Measurements from ENCODE around the gene PPP4C. TPM values are rescaled to one million over a fixed set of nuclear protein-coding genes. Genes with fewer than 3 reads are reported as not detected.

PPP4C gene
- total and polyA plus RNA-seq, 4 experiments from 2014 or later = 75.8 to 276 (median 127) TPM

DNA sequence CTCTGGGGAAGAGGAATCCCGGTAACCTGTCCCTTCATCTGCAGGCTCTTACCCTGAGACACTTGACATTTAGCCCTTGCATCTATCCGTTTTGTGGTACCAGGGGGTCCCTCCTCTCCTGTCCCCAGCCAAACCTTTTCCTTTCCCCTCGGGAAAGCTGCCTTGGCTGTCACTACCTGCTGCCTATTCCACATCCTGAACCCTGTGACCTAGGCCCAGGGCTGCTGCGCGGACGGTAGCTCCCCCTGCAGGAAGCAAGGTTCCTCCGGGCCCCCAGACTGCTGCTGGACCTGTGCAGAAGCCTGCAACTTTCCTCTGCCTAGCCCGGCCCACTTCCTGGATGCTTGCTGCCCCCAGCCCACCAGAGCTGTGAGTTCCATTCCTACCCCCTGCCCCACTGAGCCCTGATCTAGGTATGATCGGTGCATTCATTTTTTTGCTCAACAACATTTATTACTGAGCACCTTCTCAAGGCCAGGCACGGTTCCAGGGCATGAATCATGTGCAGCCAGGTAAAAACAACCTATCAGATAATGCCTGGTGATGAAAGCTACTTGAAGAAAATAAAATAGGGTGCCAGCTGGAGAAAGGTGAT, 20.7 kb upstream of the PPP4C start:
- Mint-ChIP-seq H3K4me3 (peak overlapping the region in 7 of 8 donors; percentile 51 to 77 (median 70)), H3K27me3 (no peaks in the 10 kb centered on the region), H3K9me3 (peaks cover 0 to 2% (median 0%) of the 10 kb centered on the region in 8 donors), H3K27ac (peak overlapping the region in 6 of 7 donors; percentile 38 to 83 (median 64)), H3K36me3 (peaks cover 0 to 1% of the 10 kb centered on the region in 2 donors), H3K4me1 (peaks cover 10 to 31% (median 23%) of the 10 kb centered on the region in 4 donors)
- POLR2A ChIA-PET (ENCODE audit: partially characterized antibody) = interaction anchor here (1.0 to 5.0 kb wide), 7 partner anchors 10 to 131 kb away, joined by 3 to 91 read pairs (median 4); partner anchors contain the start of genes ALDOA, CORO1A and TBX6
- peaks cover 21% of the 10 kb centered on the region for H3K4me1 ChIP-seq (ENCODE audit: insufficient read depth, low read length)
- peak; percentile 36 to 51 (median 44) for DNase-seq
- H3K36me3 ChIP-seq (ENCODE audit: insufficient read depth, low read length) = no peaks in the 10 kb centered on the region
- CTCF ChIA-PET (ENCODE audit: partially characterized antibody) = interaction anchor here (0.8 to 4.1 kb wide), 17 partner anchors 8 to 377 kb away, joined by 3 to 26 read pairs (median 4); partner anchors contain the start of genes ALDOA, PPP4C, QPRT and TBX6
- H3K4me3 ChIP-seq (ENCODE audit: low read length in 2 of 2) = no peak overlapping the region
- no peaks in the 10 kb centered on the region for H3K9me3 ChIP-seq (ENCODE audit: control insufficient read depth in 1 of 2, low read length in 2 of 2)
- H3K27me3 ChIP-seq (ENCODE audit: insufficient read depth, low read length) = no peaks in the 10 kb centered on the region
- H3K27ac ChIP-seq (ENCODE audit: low read depth, low read length) = no peak overlapping the region
- intact Hi-C loops (cut with micrococcal nuclease) = no loop called here

DNA sequence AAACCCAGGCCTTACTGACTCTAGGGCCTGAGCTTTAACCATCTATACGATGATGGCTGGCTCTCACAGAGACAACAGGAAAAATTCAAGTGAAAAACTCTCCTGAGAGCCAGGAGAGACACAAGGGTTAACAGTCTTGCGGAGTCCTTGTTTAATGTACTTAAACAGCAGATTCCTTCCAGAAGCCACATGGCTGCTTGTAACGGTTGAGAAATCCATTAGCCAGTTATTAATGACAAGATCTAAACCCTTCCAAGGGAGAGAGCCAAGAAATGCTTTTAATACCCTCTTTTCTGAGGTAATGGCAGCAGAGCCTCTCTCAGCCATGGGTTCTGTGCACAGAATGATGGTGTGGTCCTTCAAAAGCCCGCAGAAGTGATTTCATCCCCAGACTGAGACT, 15.4 kb upstream of the PPP4C start:
- ChIA-PET POLR2A (ENCODE audit: partially characterized antibody) (no interaction called here), CTCF (ENCODE audit: partially characterized antibody) (no interaction called here)
- Histone ChIP-seq H3K27me3 (ENCODE audit: insufficient read depth, low read length) (no peaks in the 10 kb centered on the region), H3K27ac (ENCODE audit: low read depth, low read length) (no peak overlapping the region), H3K4me3 (ENCODE audit: low read length in 2 of 2) (no peak overlapping the region), H3K4me1 (ENCODE audit: insufficient read depth, low read length) (peaks cover 13% of the 10 kb centered on the region), H3K36me3 (ENCODE audit: insufficient read depth, low read length) (no peaks in the 10 kb centered on the region), H3K9me3 (ENCODE audit: control insufficient read depth in 1 of 2, low read length in 2 of 2) (no peaks in the 10 kb centered on the region)
- H3K36me3 Mint-ChIP-seq = peaks cover 0 to 8% of the 10 kb centered on the region in 2 donors
- H3K9me3 Mint-ChIP-seq = peaks cover 0 to 2% (median 0%) of the 10 kb centered on the region in 8 donors
- peak overlapping the region in 1 of 8 donors; percentile 39 for H3K4me3 Mint-ChIP-seq
- no peak for DNase-seq
- no peaks in the 10 kb centered on the region for H3K27me3 Mint-ChIP-seq
- intact Hi-C loops (cut with micrococcal nuclease) = no loop called here
- H3K4me1 Mint-ChIP-seq = peaks cover 4 to 24% (median 8%) of the 10 kb centered on the region in 4 donors
- H3K27ac Mint-ChIP-seq = peak overlapping the region in 1 of 7 donors; percentile 59

DNA sequence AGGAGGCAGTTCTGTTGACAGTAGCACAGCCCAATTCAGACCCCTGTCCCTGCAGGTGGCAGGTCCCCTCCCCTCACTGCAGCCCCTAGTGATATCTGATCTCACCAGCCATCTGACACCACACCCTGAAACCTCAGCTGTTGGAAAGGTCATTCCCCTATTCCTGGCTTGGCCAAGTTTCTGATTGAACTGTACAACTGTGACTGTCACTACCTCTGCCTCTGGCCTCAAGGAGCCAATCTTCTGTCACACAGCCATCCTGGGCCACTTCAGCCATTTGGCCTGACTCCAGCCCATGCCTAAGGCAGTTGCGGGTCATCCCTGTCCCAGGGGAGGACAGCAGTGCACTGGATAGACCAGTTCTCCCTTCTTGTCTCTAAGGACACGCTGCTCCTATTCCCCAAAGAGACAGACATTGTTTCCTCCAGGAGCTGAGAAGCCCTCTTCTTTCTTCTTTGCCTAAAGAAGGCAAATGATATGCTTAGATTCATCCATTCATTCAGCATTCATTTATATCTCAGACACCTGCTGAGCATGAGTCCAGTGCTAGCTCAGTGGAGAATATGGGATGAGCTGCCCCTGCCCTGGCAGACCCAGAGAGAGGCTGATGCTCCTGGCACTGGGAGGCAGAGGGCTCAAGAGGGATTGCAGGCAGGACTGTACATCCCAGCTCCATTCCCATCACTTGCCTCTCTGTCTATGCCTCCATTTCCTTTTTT, 14.8 kb upstream of the PPP4C start:
- H3K27ac Mint-ChIP-seq = peak overlapping the region in 2 of 7 donors; percentile 35 to 59
- no peaks in the 10 kb centered on the region for H3K9me3 ChIP-seq (ENCODE audit: control insufficient read depth in 1 of 2, low read length in 2 of 2)
- intact Hi-C loops (cut with micrococcal nuclease) = no loop called here
- peaks cover 0 to 13% of the 10 kb centered on the region in 2 donors for H3K36me3 Mint-ChIP-seq
- ChIA-PET POLR2A (ENCODE audit: partially characterized antibody) (interaction anchor here (1.6 kb wide), 1 partner anchor 32 kb away, joined by 7 read pairs; no protein-coding TSS in a partner anchor), CTCF (ENCODE audit: partially characterized antibody) (interaction anchor here (0.9 kb wide), 1 partner anchor 18 kb away, joined by 3 read pairs; no protein-coding TSS in a partner anchor)
- peak overlapping the region in 1 of 8 donors; percentile 39 for H3K4me3 Mint-ChIP-seq
- no peaks in the 10 kb centered on the region for H3K27me3 ChIP-seq (ENCODE audit: insufficient read depth, low read length)
- H3K4me3 ChIP-seq (ENCODE audit: low read length in 2 of 2) = no peak overlapping the region
- no peaks in the 10 kb centered on the region for H3K36me3 ChIP-seq (ENCODE audit: insufficient read depth, low read length)
- peaks cover 8% of the 10 kb centered on the region for H3K4me1 ChIP-seq (ENCODE audit: insufficient read depth, low read length)
- H3K27ac ChIP-seq (ENCODE audit: low read depth, low read length) = no peak overlapping the region
- H3K9me3 Mint-ChIP-seq = peaks cover 0 to 2% (median 0%) of the 10 kb centered on the region in 8 donors
- DNase-seq = no peak
- no peaks in the 10 kb centered on the region for H3K27me3 Mint-ChIP-seq
- H3K4me1 Mint-ChIP-seq = peaks cover 3 to 25% (median 8%) of the 10 kb centered on the region in 4 donors

DNA sequence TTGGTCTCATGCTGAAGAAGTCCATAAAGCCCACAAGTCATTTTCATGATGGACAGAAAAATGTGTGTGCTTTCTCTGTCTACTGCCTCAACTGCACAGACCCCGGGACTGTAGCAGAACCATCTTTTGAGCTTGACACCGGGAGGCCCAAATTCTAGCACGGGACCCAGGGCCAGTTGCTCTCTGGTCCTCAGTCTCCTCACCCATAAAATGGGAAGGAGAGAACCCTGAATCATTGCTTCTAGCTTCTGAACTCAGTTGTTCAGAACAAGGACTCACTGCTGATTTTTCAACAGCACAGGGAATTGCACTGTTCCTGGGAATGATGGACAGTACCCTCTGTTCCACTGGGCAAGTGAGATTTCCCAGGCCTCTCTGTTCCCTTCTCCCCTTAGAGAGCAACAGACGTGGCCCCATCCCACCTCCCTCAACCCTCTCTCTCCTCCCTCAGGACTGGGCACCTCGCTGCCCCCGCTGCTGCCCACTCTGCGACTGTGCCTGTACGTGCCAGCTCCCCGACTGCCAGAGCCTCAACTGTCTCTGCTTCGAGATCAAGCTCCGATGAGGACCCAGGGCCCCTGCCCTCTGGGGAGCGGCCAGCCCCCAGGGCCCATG, 12.4 kb upstream of the PPP4C start:
- Mint-ChIP-seq H3K4me1 (peaks cover 14 to 45% (median 22%) of the 10 kb centered on the region in 4 donors), H3K4me3 (peak overlapping the region; percentile 15 to 100 (median 99)), H3K27ac (peak overlapping the region; percentile 95 to 100 (median 99)), H3K27me3 (no peaks in the 10 kb centered on the region), H3K9me3 (no peaks in the 10 kb centered on the region), H3K36me3 (peaks cover 16 to 32% of the 10 kb centered on the region in 2 donors)
- Histone ChIP-seq H3K4me3 (ENCODE audit: low read length in 2 of 2) (peak overlapping the region in 1 of 2 donors; percentile 77), H3K36me3 (ENCODE audit: insufficient read depth, low read length) (peaks cover 18% of the 10 kb centered on the region), H3K27me3 (ENCODE audit: insufficient read depth, low read length) (no peaks in the 10 kb centered on the region), H3K27ac (ENCODE audit: low read depth, low read length) (peak overlapping the region; percentile 94), H3K4me1 (ENCODE audit: insufficient read depth, low read length) (peaks cover 28% of the 10 kb centered on the region), H3K9me3 (ENCODE audit: control insufficient read depth in 1 of 2, low read length in 2 of 2) (no peaks in the 10 kb centered on the region)
- CTCF ChIA-PET (ENCODE audit: partially characterized antibody) = interaction anchor here (0.7 to 4.8 kb wide), 8 partner anchors 8 to 67 kb away, joined by 3 to 48 read pairs (median 4); partner anchors contain the start of gene TBX6
- DNase-seq = no peak
- POLR2A ChIA-PET (ENCODE audit: partially characterized antibody) = interaction anchor here (1.2 to 20.4 kb wide), 6 partner anchors 9 to 361 kb away, joined by 3 to 404 read pairs (median 52); partner anchors contain the start of genes CORO1A, MAPK3, PAGR1 and TBX6
- intact Hi-C loops (cut with micrococcal nuclease) = no loop called here

DNA sequence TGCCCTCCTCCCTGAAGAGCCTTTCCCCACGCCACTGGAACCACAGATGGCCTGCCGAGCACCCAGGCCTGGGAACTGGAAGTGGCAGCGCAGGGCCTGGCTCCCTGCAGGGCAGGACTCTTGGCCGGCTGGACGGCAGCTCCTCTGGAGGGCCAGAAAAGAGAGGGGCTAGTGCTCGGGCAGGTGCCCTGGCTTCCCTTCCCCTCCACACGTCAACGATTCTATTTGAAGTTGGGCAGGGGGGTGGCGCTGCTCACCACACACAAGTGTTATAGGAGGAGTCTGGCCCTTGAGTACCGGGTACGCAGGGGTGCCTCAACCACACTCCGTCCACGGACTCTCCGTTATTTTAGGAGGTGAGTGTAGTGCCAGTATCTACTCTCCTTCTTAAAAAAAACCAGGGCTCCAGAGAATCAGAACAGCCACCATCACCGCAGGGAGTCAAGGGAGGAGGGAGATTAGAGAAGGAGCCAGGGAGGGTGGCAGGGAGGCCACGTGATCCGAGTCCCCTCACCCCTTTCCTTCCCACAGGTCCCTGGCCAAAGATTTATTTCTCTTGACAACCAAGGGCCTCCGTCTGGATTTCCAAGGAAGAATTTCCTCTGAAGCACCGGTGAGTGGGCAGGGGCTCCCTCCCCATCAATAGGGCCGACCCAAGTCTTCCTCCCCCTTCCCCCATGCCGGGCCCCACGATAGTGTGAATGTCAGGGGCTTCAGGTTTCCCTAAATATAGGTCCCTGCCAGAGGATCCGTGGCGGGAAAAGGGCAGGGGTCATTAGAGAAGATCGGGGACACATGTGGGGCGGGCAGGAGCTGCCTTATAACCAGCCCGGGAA, 11.7 kb upstream of the PPP4C start:
- Mint-ChIP-seq H3K27me3 (no peaks in the 10 kb centered on the region), H3K36me3 (peaks cover 23 to 39% of the 10 kb centered on the region in 2 donors), H3K9me3 (no peaks in the 10 kb centered on the region), H3K27ac (peak overlapping the region; percentile 95 to 100 (median 99)), H3K4me3 (peak overlapping the region; percentile 98 to 100 (median 99)), H3K4me1 (peaks cover 17 to 52% (median 27%) of the 10 kb centered on the region in 4 donors)
- Histone ChIP-seq H3K27me3 (ENCODE audit: insufficient read depth, low read length) (no peaks in the 10 kb centered on the region), H3K27ac (ENCODE audit: low read depth, low read length) (peak overlapping the region; percentile 94), H3K4me3 (ENCODE audit: low read length in 2 of 2) (peak overlapping the region; percentile 77 to 89), H3K36me3 (ENCODE audit: insufficient read depth, low read length) (peaks cover 25% of the 10 kb centered on the region), H3K4me1 (ENCODE audit: insufficient read depth, low read length) (peaks cover 35% of the 10 kb centered on the region), H3K9me3 (ENCODE audit: control insufficient read depth in 1 of 2, low read length in 2 of 2) (no peaks in the 10 kb centered on the region)
- POLR2A ChIA-PET (ENCODE audit: partially characterized antibody) = interaction anchor here (1.2 to 20.4 kb wide), 16 partner anchors 10 to 586 kb away, joined by 3 to 404 read pairs (median 12); partner anchors contain the start of genes CORO1A, DCTPP1, MAPK3 and MAZ
- CTCF ChIA-PET (ENCODE audit: partially characterized antibody) = interaction anchor here (0.7 to 4.8 kb wide), 9 partner anchors 9 to 66 kb away, joined by 3 to 48 read pairs (median 4); partner anchors contain the start of genes MAPK3 and TBX6
- peak; percentile 65 to 77 (median 67) for DNase-seq
- intact Hi-C loops (cut with micrococcal nuclease) = loop anchor here (1.0 to 2.0 kb wide), 3 partner anchors 307 to 345 kb away; partner anchors contain the start of gene TBC1D10B

DNA sequence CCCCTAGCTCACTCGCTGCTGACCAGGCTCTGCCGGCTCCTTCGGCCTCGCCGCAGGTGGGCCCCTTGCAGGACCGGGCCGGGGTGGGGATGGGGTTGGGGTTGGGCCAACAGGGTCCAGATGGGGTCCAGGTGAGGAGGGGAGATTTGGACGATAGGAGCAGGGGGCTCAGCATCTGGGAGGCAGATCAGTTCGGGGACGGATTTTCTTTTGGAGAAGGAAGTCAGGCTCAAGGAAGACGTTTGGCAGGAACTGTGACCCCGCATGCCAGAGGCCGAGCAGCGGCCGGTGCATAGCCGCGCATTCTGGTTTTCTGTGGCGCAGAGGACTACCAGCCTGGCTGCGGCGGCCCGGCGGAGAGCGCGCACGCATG, 11.1 kb upstream of the PPP4C start:
- Mint-ChIP-seq H3K4me3 (peak overlapping the region; percentile 98 to 100 (median 99)), H3K36me3 (peaks cover 29 to 46% of the 10 kb centered on the region in 2 donors), H3K4me1 (peaks cover 17 to 57% (median 30%) of the 10 kb centered on the region in 4 donors), H3K27ac (peak overlapping the region; percentile 95 to 100 (median 99)), H3K9me3 (no peaks in the 10 kb centered on the region), H3K27me3 (no peaks in the 10 kb centered on the region)
- Histone ChIP-seq H3K27ac (ENCODE audit: low read depth, low read length) (peak overlapping the region; percentile 94), H3K27me3 (ENCODE audit: insufficient read depth, low read length) (no peaks in the 10 kb centered on the region), H3K9me3 (ENCODE audit: control insufficient read depth in 1 of 2, low read length in 2 of 2) (no peaks in the 10 kb centered on the region), H3K4me3 (ENCODE audit: low read length in 2 of 2) (peak overlapping the region; percentile 77 to 89), H3K4me1 (ENCODE audit: insufficient read depth, low read length) (peaks cover 41% of the 10 kb centered on the region), H3K36me3 (ENCODE audit: insufficient read depth, low read length) (peaks cover 31% of the 10 kb centered on the region)
- ChIA-PET CTCF (ENCODE audit: partially characterized antibody) (interaction anchor here (0.8 to 4.8 kb wide), 5 partner anchors 21 to 59 kb away, joined by 3 to 48 read pairs (median 4); partner anchors contain the start of genes MAPK3 and TBX6), POLR2A (ENCODE audit: partially characterized antibody) (interaction anchor here (1.0 to 20.4 kb wide), 24 partner anchors 8 to 594 kb away, joined by 3 to 404 read pairs (median 8); partner anchors contain the start of genes C16orf54, CORO1A, DCTPP1 and FBRS)
- no peak for DNase-seq
- intact Hi-C loops (cut with micrococcal nuclease) = loop anchor here (1.0 to 2.0 kb wide), 8 partner anchors 11 to 345 kb away; partner anchors contain the start of genes MAPK3, PPP4C, TBC1D10B and TBX6
